ENCODE measurements around the gene SCN1A. TPM values are rescaled to one million over a fixed set of nuclear protein-coding genes. Genes with fewer than 3 reads are reported as not detected.

Gene SCN1A
- total RNA-seq, 1 donor from 2014 or later, result 8.6 TPM

- Mint-ChIP-seq H3K36me3 (ENCODE audit: low read depth) (no peaks in the 10 kb centered on the region), H3K9me3 (peaks cover 5% of the 10 kb centered on the region), H3K4me3 (no peak overlapping the region), H3K4me1 (peaks cover 26% of the 10 kb centered on the region), H3K27ac (ENCODE audit: unreplicated experiment) (no peak overlapping the region), H3K27me3 (ENCODE audit: low read depth) (no peaks in the 10 kb centered on the region)
- no peak for DNase-seq (ENCODE audit: low read depth, low spot score)
- no peak for TF ChIP-seq CTCF (conservative IDR thresholded peaks at IDR 0.05)
These were observed 45.1 kb downstream of the SCN1A start for GRCh38 chr2:166082736-166083135.

- H3K27ac Mint-ChIP-seq (ENCODE audit: unreplicated experiment), result no peak overlapping the region
- peaks cover 26% of the 10 kb centered on the region for H3K4me1 Mint-ChIP-seq
- H3K4me3 Mint-ChIP-seq, result no peak overlapping the region
- no peaks in the 10 kb centered on the region for H3K27me3 Mint-ChIP-seq (ENCODE audit: low read depth)
- H3K36me3 Mint-ChIP-seq (ENCODE audit: low read depth), result no peaks in the 10 kb centered on the region
- DNase-seq (ENCODE audit: low read depth, low spot score), result no peak
- no peak for TF ChIP-seq CTCF (conservative IDR thresholded peaks at IDR 0.05)
- H3K9me3 Mint-ChIP-seq, result peaks cover 10% of the 10 kb centered on the region
These were observed 46.0 kb downstream of the SCN1A start for GRCh38 chr2:166081852-166082251.

- Mint-ChIP-seq H3K4me3 (no peak overlapping the region), H3K36me3 (ENCODE audit: low read depth) (no peaks in the 10 kb centered on the region), H3K4me1 (peaks cover 20% of the 10 kb centered on the region), H3K9me3 (peaks cover 6% of the 10 kb centered on the region), H3K27me3 (ENCODE audit: low read depth) (no peaks in the 10 kb centered on the region), H3K27ac (ENCODE audit: unreplicated experiment) (peak overlapping the region; percentile 70)
- TF ChIP-seq CTCF (conservative IDR thresholded peaks at IDR 0.05), result no peak
- DNase-seq (ENCODE audit: low read depth, low spot score), result no peak
These were observed 46.6 kb downstream of the SCN1A start for GRCh38 chr2:166081131-166081632.

- no peak for DNase-seq (ENCODE audit: low read depth, low spot score)
- no peak for TF ChIP-seq CTCF (conservative IDR thresholded peaks at IDR 0.05)
- Mint-ChIP-seq H3K4me3 (no peak overlapping the region), H3K27ac (ENCODE audit: unreplicated experiment) (no peak overlapping the region), H3K4me1 (no peaks in the 10 kb centered on the region), H3K36me3 (ENCODE audit: low read depth) (no peaks in the 10 kb centered on the region), H3K27me3 (ENCODE audit: low read depth) (no peaks in the 10 kb centered on the region), H3K9me3 (peaks cover 6% of the 10 kb centered on the region)
These were observed 53.4 kb downstream of the SCN1A start for GRCh38 chr2:166074430-166074829.

GRCh38 chr2:166074011-166074410, 53.8 kb downstream of the SCN1A start:
- H3K27ac Mint-ChIP-seq (ENCODE audit: unreplicated experiment), result no peak overlapping the region
- H3K36me3 Mint-ChIP-seq (ENCODE audit: low read depth), result no peaks in the 10 kb centered on the region
- no peaks in the 10 kb centered on the region for H3K27me3 Mint-ChIP-seq (ENCODE audit: low read depth)
- no peaks in the 10 kb centered on the region for H3K4me1 Mint-ChIP-seq
- H3K4me3 Mint-ChIP-seq, result no peak overlapping the region
- no peak for TF ChIP-seq CTCF (conservative IDR thresholded peaks at IDR 0.05)
- no peak for DNase-seq (ENCODE audit: low read depth, low spot score)
- peaks cover 6% of the 10 kb centered on the region for H3K9me3 Mint-ChIP-seq

- Mint-ChIP-seq H3K4me1 (no peaks in the 10 kb centered on the region), H3K4me3 (no peak overlapping the region), H3K27me3 (ENCODE audit: low read depth) (no peaks in the 10 kb centered on the region), H3K36me3 (ENCODE audit: low read depth) (no peaks in the 10 kb centered on the region), H3K27ac (ENCODE audit: unreplicated experiment) (no peak overlapping the region), H3K9me3 (no peaks in the 10 kb centered on the region)
- no peak for TF ChIP-seq CTCF (conservative IDR thresholded peaks at IDR 0.05)
- DNase-seq (ENCODE audit: low read depth, low spot score), result no peak
These were observed 57.6 kb downstream of the SCN1A start for GRCh38 chr2:166070231-166070630.
